HepG2 (cell line): ENCODE measurements around the gene AK2. TPM values are rescaled to one million over a fixed set of nuclear protein-coding genes. Genes with fewer than 3 reads are reported as not detected.
A peak's percentile ranks its signal among the peaks of the same experiment; 100 is the strongest.

Experiments
- CREB1 ChIP-seq, 2 experiments: fragments of 450-650 bp in 1 of 2; IDR thresholded peaks; 2 replicates each; pipeline ENCODE4 v1.6.1; 2016 to 2017; ENCODE audit warnings: control low read depth in 1 of 2, mild to moderate bottlenecking in 1 of 2, missing compliant biosample characterization in 1 of 2, missing genetic modification characterization in 1 of 2
- HDAC6 ChIP-seq: fragments of 200-600 bp; sonication (generic); IDR thresholded peaks from 2 replicates; pipeline ENCODE4 v1.7.0; 2017; ENCODE audit warnings: mild to moderate bottlenecking, antibody characterized with exemption, low read length, low read depth
- KLF12 ChIP-seq: sonication (generic); formaldehyde crosslinking; IDR thresholded peaks from 2 replicates; pipeline ENCODE4 v1.4.0; 2020; ENCODE audit warnings: missing genetic modification reagents, borderline replicate concordance
- NRL ChIP-seq: sonication (generic); formaldehyde crosslinking; IDR thresholded peaks from 2 replicates; pipeline ENCODE4 v1.5.0; 2020; ENCODE audit warnings: missing genetic modification reagents, mild to moderate bottlenecking, moderate library complexity, borderline replicate concordance
- PHF5A ChIP-seq: IDR thresholded peaks from one replicate; pipeline ENCODE4 v1.6.1; 2018; ENCODE audit warnings: low read depth, missing genetic modification reagents; ENCODE audit not compliant: unreplicated experiment
- SIN3A ChIP-seq: IDR thresholded peaks from 2 replicates; pipeline ENCODE4 v1.6.1; 2011; ENCODE audit warnings: low read depth, mild to moderate bottlenecking, control low read depth, low read length, borderline replicate concordance
- TP53 ChIP-seq: sonication (generic); formaldehyde crosslinking; conservative IDR thresholded peaks from 2 replicates; pipeline ENCODE4 v1.4.0; 2020; ENCODE audit warnings: missing genetic modification reagents
- ZFP90 ChIP-seq: sonication (generic); formaldehyde crosslinking; IDR thresholded peaks from 2 replicates; pipeline ENCODE4 v1.8.0; 2022; ENCODE audit warnings: missing genetic modification reagents, mild to moderate bottlenecking, inconsistent platforms, borderline replicate concordance
- ZNF792 ChIP-seq: IDR thresholded peaks from 2 replicates; pipeline ENCODE4 v1.6.1; 2016
- polyA plus RNA-seq, 8 experiments: library from polyadenylated mRNA; depleted of rRNA in 3 of 8; stranded (reverse) in 7 of 8; unstranded in 1 of 8; fragments of >200 nt; fragmentation: Illumina TruSeq in 4 of 8; extraction: Trizol in 4 of 8; gene quantifications; 2 replicates each; pipeline versions ENCODE4 v1.2.1 to v1.2.3, GENCODE V29; 2011 to 2016; ENCODE audit warnings: low read depth in 4 of 8, missing spikeins in 1 of 8, mixed read lengths in 1 of 8; ENCODE audit not compliant: insufficient read depth in 1 of 8
- total RNA-seq, 5 experiments: library from RNA; depleted of rRNA; stranded (reverse); fragments of >200 nt; fragmentation: Illumina TruSeq; extraction: Trizol; gene quantifications; 2 replicates each; pipeline ENCODE4 v1.2.3, GENCODE V29; 2016; ENCODE audit warnings: low read depth in 1 of 5
- TF ChIP-seq, protein P1 (sequence below): sonication (generic); formaldehyde crosslinking; IDR thresholded peaks from 2 replicates; pipeline ENCODE4 v1.5.1; 2020; ENCODE audit warnings: missing genetic modification reagents, mild to moderate bottlenecking, borderline replicate concordance
- TF ChIP-seq, protein P2 (sequence below): sonication (generic); formaldehyde crosslinking; IDR thresholded peaks from 2 replicates; pipeline ENCODE4 v1.5.1; 2020; ENCODE audit warnings: mild to moderate bottlenecking, missing genetic modification reagents
- TF ChIP-seq, protein P3 (sequence below): sonication (generic); formaldehyde crosslinking; IDR thresholded peaks from 2 replicates; pipeline ENCODE4; 2020; ENCODE audit warnings: missing genetic modification reagents, mild to moderate bottlenecking, borderline replicate concordance
- TF ChIP-seq, protein P4 (sequence below): IDR thresholded peaks from 2 replicates; pipeline ENCODE4 v1.6.1; 2012; ENCODE audit warnings: low read depth, low read length, improper control_type of control experiment
- TF ChIP-seq, protein P5 (sequence below): sonication (generic); formaldehyde crosslinking; IDR thresholded peaks from 2 replicates; pipeline ENCODE4 v1.5.1; 2020; ENCODE audit warnings: missing genetic modification reagents, mild to moderate bottlenecking, borderline replicate concordance

Gene AK2
- total and polyA plus RNA-seq, 2 of the 13 experiments (the other 11 are each of a cell fraction or from before 2014, with no cell fraction given): 170 to 188 TPM

DNA sequence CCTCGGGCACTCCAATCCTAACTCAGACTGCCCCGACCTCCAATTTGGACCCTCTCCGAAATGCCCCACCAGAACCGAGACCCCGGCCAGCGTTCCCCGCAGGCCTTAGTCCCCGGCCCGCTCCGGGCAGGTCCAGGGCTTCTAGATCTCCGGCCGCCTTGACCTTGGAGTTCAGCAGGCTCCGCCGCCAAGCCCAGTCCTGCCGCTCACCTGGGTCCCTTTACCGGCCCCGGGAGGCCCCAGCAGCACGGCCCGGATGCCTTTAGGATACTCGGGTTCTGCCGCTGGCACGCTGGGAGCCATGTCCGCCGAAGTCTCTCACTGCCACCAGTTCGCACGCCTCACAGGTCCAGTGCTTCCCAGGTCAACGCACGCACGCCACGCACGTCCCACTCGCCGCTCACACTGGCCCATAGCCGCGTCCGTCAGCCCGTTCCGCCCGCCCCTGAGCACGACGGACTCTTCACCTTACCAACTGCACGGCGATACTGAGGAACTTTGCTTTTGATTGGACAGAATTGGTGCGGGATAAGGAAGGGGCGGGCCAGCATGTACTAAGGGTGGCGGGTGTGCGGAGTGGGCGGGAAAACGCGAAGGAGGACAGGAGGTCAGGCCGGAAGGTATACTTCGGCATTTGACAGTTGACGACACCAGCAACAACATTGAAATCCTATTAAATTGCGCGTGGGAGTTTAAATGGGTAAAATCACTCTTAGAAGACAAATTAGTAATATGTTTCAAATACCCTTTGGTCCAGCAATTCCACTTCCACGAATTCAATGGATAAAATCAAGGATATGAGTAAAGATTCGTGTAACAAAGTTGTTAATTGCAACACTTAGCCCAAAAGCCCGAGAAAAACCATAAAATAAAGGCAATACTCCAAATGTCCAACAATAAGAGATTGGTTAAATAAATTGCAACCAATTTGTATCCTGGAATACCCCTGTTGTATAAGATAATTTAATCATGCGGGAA, at the start of gene AK2 (continued):
- TF ChIP-seq, protein P1, sequence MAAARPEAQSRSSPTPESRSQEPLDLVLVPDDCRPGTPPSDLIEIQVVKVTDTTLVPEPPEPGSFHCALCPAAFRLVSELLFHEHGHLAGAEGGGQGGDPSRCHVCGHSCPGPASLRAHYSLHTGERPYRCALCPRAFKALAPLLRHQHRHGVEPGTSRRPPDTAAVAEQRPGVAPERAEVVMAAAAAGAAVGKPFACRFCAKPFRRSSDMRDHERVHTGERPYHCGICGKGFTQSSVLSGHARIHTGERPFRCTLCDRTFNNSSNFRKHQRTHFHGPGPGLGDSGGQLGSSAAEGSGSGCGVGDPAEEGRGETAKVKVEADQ (CRISPR knock-in tag): peak; percentile 53; the same call in 1 of the 2 replicates
- TF ChIP-seq, protein P2, sequence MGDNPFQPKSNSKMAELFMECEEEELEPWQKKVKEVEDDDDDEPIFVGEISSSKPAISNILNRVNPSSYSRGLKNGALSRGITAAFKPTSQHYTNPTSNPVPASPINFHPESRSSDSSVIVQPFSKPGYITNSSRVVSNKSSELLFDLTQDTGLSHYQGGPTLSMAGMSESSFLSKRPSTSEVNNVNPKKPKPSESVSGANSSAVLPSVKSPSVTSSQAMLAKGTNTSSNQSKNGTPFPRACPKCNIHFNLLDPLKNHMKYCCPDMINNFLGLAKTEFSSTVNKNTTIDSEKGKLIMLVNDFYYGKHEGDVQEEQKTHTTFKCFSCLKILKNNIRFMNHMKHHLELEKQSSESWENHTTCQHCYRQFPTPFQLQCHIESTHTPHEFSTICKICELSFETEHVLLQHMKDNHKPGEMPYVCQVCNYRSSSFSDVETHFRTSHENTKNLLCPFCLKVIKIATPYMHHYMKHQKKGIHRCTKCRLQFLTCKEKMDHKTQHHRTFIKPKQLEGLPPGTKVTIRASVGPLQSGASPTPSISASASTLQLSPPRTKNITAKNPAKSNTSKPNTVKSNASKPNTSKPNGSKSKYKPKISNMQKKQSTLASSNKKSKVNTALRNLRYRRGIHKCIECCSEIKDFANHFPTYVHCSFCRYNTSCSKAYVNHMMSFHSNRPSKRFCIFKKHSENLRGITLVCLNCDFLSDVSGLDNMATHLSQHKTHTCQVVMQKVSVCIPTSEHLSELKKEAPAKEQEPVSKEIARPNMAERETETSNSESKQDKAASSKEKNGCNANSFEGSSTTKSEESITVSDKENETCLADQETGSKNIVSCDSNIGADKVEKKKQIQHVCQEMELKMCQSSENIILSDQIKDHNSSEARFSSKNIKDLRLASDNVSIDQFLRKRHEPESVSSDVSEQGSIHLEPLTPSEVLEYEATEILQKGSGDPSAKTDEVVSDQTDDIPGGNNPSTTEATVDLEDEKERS: peak; percentile 92
- peak; percentile 92 for TF ChIP-seq CREB1 (IDR thresholded peaks at IDR 0.05)
- TF ChIP-seq CREB1 (CRISPR knock-in tag; IDR thresholded peaks at IDR 0.05): peak; percentile 97
- TF ChIP-seq SIN3A: no peak
- TF ChIP-seq PHF5A (CRISPR knock-in tag): no peak
- TF ChIP-seq ZNF792 (CRISPR knock-in tag): peak; percentile 70
- TF ChIP-seq, protein P3, sequence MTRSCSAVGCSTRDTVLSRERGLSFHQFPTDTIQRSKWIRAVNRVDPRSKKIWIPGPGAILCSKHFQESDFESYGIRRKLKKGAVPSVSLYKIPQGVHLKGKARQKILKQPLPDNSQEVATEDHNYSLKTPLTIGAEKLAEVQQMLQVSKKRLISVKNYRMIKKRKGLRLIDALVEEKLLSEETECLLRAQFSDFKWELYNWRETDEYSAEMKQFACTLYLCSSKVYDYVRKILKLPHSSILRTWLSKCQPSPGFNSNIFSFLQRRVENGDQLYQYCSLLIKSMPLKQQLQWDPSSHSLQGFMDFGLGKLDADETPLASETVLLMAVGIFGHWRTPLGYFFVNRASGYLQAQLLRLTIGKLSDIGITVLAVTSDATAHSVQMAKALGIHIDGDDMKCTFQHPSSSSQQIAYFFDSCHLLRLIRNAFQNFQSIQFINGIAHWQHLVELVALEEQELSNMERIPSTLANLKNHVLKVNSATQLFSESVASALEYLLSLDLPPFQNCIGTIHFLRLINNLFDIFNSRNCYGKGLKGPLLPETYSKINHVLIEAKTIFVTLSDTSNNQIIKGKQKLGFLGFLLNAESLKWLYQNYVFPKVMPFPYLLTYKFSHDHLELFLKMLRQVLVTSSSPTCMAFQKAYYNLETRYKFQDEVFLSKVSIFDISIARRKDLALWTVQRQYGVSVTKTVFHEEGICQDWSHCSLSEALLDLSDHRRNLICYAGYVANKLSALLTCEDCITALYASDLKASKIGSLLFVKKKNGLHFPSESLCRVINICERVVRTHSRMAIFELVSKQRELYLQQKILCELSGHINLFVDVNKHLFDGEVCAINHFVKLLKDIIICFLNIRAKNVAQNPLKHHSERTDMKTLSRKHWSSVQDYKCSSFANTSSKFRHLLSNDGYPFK (CRISPR knock-in tag): peak; percentile 88; the same call in 1 of the 2 replicates
- TF ChIP-seq NRL (CRISPR knock-in tag): peak; percentile 88
- TF ChIP-seq, protein P4, sequence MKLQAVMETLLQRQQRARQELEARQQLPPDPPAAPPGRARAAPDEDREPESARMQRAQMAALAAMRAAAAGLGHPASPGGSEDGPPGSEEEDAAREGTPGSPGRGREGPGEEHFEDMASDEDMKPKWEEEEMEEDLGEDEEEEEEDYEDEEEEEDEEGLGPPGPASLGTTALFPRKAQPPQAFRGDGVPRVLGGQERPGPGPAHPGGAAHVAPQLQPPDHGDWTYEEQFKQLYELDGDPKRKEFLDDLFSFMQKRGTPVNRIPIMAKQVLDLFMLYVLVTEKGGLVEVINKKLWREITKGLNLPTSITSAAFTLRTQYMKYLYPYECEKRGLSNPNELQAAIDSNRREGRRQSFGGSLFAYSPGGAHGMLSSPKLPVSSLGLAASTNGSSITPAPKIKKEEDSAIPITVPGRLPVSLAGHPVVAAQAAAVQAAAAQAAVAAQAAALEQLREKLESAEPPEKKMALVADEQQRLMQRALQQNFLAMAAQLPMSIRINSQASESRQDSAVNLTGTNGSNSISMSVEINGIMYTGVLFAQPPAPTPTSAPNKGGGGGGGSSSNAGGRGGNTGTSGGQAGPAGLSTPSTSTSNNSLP: no peak
- peak; percentile 48; the same call in 1 of the 2 replicates for TF ChIP-seq KLF12 (CRISPR knock-in tag)
- TF ChIP-seq, protein P5, sequence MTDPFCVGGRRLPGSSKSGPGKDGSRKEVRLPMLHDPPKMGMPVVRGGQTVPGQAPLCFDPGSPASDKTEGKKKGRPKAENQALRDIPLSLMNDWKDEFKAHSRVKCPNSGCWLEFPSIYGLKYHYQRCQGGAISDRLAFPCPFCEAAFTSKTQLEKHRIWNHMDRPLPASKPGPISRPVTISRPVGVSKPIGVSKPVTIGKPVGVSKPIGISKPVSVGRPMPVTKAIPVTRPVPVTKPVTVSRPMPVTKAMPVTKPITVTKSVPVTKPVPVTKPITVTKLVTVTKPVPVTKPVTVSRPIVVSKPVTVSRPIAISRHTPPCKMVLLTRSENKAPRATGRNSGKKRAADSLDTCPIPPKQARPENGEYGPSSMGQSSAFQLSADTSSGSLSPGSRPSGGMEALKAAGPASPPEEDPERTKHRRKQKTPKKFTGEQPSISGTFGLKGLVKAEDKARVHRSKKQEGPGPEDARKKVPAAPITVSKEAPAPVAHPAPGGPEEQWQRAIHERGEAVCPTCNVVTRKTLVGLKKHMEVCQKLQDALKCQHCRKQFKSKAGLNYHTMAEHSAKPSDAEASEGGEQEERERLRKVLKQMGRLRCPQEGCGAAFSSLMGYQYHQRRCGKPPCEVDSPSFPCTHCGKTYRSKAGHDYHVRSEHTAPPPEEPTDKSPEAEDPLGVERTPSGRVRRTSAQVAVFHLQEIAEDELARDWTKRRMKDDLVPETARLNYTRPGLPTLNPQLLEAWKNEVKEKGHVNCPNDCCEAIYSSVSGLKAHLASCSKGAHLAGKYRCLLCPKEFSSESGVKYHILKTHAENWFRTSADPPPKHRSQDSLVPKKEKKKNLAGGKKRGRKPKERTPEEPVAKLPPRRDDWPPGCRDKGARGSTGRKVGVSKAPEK (CRISPR knock-in tag): no peak; the same call in 1 of the 2 replicates
- TF ChIP-seq TP53 (CRISPR knock-in tag): peak; percentile 75; the same call in 1 of the 2 replicates
- TF ChIP-seq ZFP90: peak; percentile 93
- TF ChIP-seq HDAC6: no peak
